Neural progenitor cell (in vitro differentiated cells): ENCODE data around the gene PUSL1. TPM values are rescaled to one million over a fixed set of nuclear protein-coding genes. Genes with fewer than 3 reads are reported as not detected.

Experiments
- DNase-seq: peaks from one replicate; pipeline ENCODE4 v3.0.0-alpha.2; 2016; ENCODE audit warnings: low spot score
- H2AFZ ChIP-seq: fragments of 200-600 bp; sonication (generic); replicated peaks from 2 replicates; pipeline ENCODE4 v1.6.1; 2016; ENCODE audit warnings: antibody characterized with exemption
- H3F3A ChIP-seq: fragments of 200-600 bp; sonication (generic); 2 replicates; pipeline ENCODE4 v1.6.1; 2016; ENCODE audit warnings: antibody characterized with exemption, low read depth
- H3K27ac ChIP-seq: fragments of 200-600 bp; sonication (generic); 2 replicates; pipeline ENCODE4 v1.5.1; 2016; ENCODE audit warnings: mild to moderate bottlenecking
- H3K27me3 ChIP-seq: fragments of 200-600 bp; sonication (generic); 2 replicates; pipeline ENCODE4 v1.6.1; 2016; ENCODE audit warnings: mild to moderate bottlenecking, moderate library complexity
- H3K36me3 ChIP-seq: fragments of 200-600 bp; sonication (generic); 2 replicates; pipeline ENCODE4 v1.5.1; 2016
- H3K4me1 ChIP-seq: fragments of 200-600 bp; sonication (generic); 2 replicates; pipeline ENCODE4 v1.6.1; 2016; ENCODE audit warnings: mixed run types
- H3K4me2 ChIP-seq: fragments of 200-600 bp; sonication (generic); 2 replicates; pipeline ENCODE4 v1.6.1; 2016
- H3K4me3 ChIP-seq: fragments of 200-600 bp; sonication (generic); 2 replicates; pipeline ENCODE4 v1.5.1; 2016
- H3K79me2 ChIP-seq: fragments of 200-600 bp; sonication (generic); 2 replicates; pipeline ENCODE4 v1.6.1; 2016; ENCODE audit warnings: low read depth
- H3K9ac ChIP-seq: fragments of 200-600 bp; sonication (generic); 2 replicates; pipeline ENCODE4 v1.6.1; 2016
- H3K9me3 ChIP-seq: fragments of 200-600 bp; sonication (generic); 2 replicates; pipeline ENCODE4 v1.5.1; 2016; ENCODE audit warnings: low read depth
- H4K20me1 ChIP-seq: fragments of 200-600 bp; sonication (generic); 2 replicates; pipeline ENCODE4 v1.6.1; 2016; ENCODE audit warnings: low read depth
- H3K27ac Mint-ChIP-seq: 3 replicates; pipeline ENCODE4 v1.8.0; 2021; ENCODE audit warnings: mixed read lengths
- H3K27me3 Mint-ChIP-seq: 2 replicates; pipeline ENCODE4 v1.8.0; 2022; ENCODE audit warnings: low read depth, mild to moderate bottlenecking, inconsistent platforms, moderate library complexity, mixed read lengths; ENCODE audit not compliant: insufficient read depth
- H3K36me3 Mint-ChIP-seq: 3 replicates; pipeline ENCODE4 v1.8.0; 2021; ENCODE audit warnings: mixed read lengths
- H3K4me1 Mint-ChIP-seq: 3 replicates; pipeline ENCODE4 v1.8.0; 2021; ENCODE audit warnings: mixed read lengths
- H3K4me3 Mint-ChIP-seq: 3 replicates; pipeline ENCODE4 v1.8.0; 2021; ENCODE audit warnings: mild to moderate bottlenecking, moderate library complexity, mixed read lengths
- H3K9me3 Mint-ChIP-seq: 3 replicates; pipeline ENCODE4 v1.8.0; 2020; ENCODE audit warnings: mixed read lengths
- CTCF ChIP-seq: fragments of 200-600 bp; sonication (generic); IDR thresholded peaks from 2 replicates; pipeline ENCODE4 v1.5.1; 2017; ENCODE audit warnings: antibody characterized with exemption, mild to moderate bottlenecking
- EZH2 ChIP-seq: fragments of 200-600 bp; sonication (generic); IDR thresholded peaks from 2 replicates; pipeline ENCODE4 v1.6.1; 2017; ENCODE audit warnings: antibody characterized with exemption, mild to moderate bottlenecking, moderate library complexity
- EZH2phosphoT487 ChIP-seq: fragments of 200-600 bp; sonication (generic); IDR thresholded peaks from 2 replicates; pipeline ENCODE4 v1.6.1; 2017; ENCODE audit warnings: antibody characterized with exemption
- total RNA-seq: library from RNA; depleted of rRNA; stranded (reverse); fragments of >200 nt; gene quantifications from 2 replicates; pipeline ENCODE4 v1.2.3, GENCODE V29; 2015; ENCODE audit warnings: low replicate concordance

PUSL1 gene
- total RNA-seq, 1 donor from 2014 or later = 3.7 TPM

GRCh38 chr1:1331068-1331965, 22.9 kb downstream of the PUSL1 start, which contains the start of gene TAS1R3:
TSS of gene TAS1R3 (plus strand) at chr1:1331280. CDS start at chr1:1331346, 66 bp downstream.
- Histone ChIP-seq H3K36me3 (no peaks in the 10 kb centered on the region), H3K4me2 (no peak within 1 kb of the TSS), H4K20me1 (peaks cover 75% of the 10 kb centered on the region), H3K9me3 (no peaks in the 10 kb centered on the region), H3K4me1 (no peaks in the 10 kb centered on the region), H3F3A (peaks cover 20% of the 10 kb centered on the region), H3K9ac (no peak within 1 kb of the TSS), H3K27me3 (no peaks in the 10 kb centered on the region), H3K27ac (no peak within 1 kb of the TSS), H2AFZ (no peak within 1 kb of the TSS), H3K79me2 (no peaks in the 10 kb centered on the region), H3K4me3 (no peak within 1 kb of the TSS)
- TF ChIP-seq CTCF = no peak
- TF ChIP-seq EZH2phosphoT487 = no peak
- TF ChIP-seq EZH2 = no peak
- Mint-ChIP-seq H3K4me3 (peak within 1 kb of the TSS; percentile 48), H3K36me3 (peaks cover 3% of the 10 kb centered on the region), H3K4me1 (no peaks in the 10 kb centered on the region), H3K27ac (no peak within 1 kb of the TSS), H3K27me3 (peaks cover 21% of the 10 kb centered on the region), H3K9me3 (no peaks in the 10 kb centered on the region)
- no peak for DNase-seq

- Mint-ChIP-seq H3K4me3 (no peak overlapping the region), H3K4me1 (no peaks in the 10 kb centered on the region), H3K36me3 (peaks cover 3% of the 10 kb centered on the region), H3K27me3 (peaks cover 18% of the 10 kb centered on the region), H3K27ac (no peak overlapping the region), H3K9me3 (no peaks in the 10 kb centered on the region)
- Histone ChIP-seq H3K36me3 (no peaks in the 10 kb centered on the region), H3F3A (peaks cover 20% of the 10 kb centered on the region), H3K4me2 (no peak overlapping the region), H3K79me2 (no peaks in the 10 kb centered on the region), H3K4me1 (no peaks in the 10 kb centered on the region), H3K4me3 (no peak overlapping the region), H3K9ac (no peak overlapping the region), H3K27ac (no peak overlapping the region), H3K27me3 (no peaks in the 10 kb centered on the region), H4K20me1 (peaks cover 76% of the 10 kb centered on the region), H2AFZ (no peak overlapping the region), H3K9me3 (no peaks in the 10 kb centered on the region)
- DNase-seq = no peak
- TF ChIP-seq EZH2phosphoT487 (no peak), EZH2 (no peak), CTCF (no peak)
Measured at GRCh38 chr1:1332031-1332755, 23.8 kb downstream of the PUSL1 start.

GRCh38 chr1:1332774-1333480, 24.5 kb downstream of the PUSL1 start:
- Histone ChIP-seq H3K27ac (no peak overlapping the region), H3K79me2 (no peaks in the 10 kb centered on the region), H3K27me3 (no peaks in the 10 kb centered on the region), H4K20me1 (peaks cover 80% of the 10 kb centered on the region), H3K9ac (no peak overlapping the region), H3K4me2 (no peak overlapping the region), H3F3A (peaks cover 20% of the 10 kb centered on the region), H3K9me3 (no peaks in the 10 kb centered on the region), H3K4me3 (no peak overlapping the region), H2AFZ (no peak overlapping the region), H3K4me1 (no peaks in the 10 kb centered on the region), H3K36me3 (no peaks in the 10 kb centered on the region)
- Mint-ChIP-seq H3K4me3 (no peak overlapping the region), H3K27ac (no peak overlapping the region), H3K36me3 (peaks cover 3% of the 10 kb centered on the region), H3K4me1 (no peaks in the 10 kb centered on the region), H3K9me3 (no peaks in the 10 kb centered on the region), H3K27me3 (peaks cover 18% of the 10 kb centered on the region)
- DNase-seq = no peak
- TF ChIP-seq EZH2phosphoT487 (no peak), EZH2 (no peak), CTCF (no peak)
